SIG-M5 (cell line): ENCODE data around the gene SF3B6.
"Not testable (repeated sequence)": the region's sequence is repeated elsewhere in the genome, so short reads cannot be mapped to it uniquely, and the experiment has no call there.

Experiments used
- DNase-seq: peaks from one replicate; lab custom pipeline; 2025; lab: John Stamatoyannopoulos, UW

The SF3B6 gene

DNA sequence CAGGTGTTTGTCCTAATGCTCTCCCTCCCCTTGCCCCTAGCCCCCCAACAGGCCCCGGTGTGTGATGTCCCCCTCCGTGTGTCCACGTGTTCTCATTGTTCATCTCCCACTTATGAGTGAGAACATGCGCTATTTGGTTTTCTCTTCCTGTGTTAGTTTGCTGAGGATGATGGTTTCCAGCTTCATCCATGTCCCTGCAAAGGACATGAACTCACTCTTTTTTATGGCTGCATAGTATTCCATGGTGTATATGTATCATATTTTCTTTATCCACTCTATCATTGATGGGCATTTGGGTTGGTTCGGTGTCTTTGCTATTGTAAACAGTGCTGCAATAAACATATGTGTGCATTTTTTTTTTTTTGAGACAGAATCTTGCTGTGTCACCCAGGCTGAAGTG is 17.1 kb upstream of the SF3B6 start:
- not testable (repeated sequence) for DNase-seq

DNA sequence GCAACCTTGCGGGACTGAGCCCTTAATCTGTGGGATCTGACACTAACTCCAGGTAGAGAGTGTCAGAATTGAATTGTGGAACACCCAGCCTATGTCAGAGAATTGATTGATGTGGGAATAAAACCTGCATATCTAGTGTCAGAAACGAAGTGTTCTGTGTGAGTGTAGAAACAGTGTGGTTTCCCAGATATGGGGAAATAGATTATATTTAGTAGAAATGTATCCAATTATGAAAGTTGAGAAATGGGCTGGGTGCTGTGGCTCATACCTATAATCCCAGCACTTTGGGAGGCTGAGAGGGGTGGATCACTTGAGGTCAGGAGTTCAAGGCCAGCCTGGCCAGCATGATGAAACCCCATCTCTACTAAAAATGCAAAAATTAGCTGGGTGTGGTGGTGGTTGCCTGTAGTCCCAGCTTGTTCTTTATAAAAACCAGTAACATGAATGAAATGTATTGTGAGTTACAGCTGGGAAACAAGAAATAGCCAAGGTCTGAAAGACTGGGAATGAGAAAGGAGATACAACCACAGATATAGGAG is 12.8 kb upstream of the SF3B6 start:
- no peak for DNase-seq

DNA sequence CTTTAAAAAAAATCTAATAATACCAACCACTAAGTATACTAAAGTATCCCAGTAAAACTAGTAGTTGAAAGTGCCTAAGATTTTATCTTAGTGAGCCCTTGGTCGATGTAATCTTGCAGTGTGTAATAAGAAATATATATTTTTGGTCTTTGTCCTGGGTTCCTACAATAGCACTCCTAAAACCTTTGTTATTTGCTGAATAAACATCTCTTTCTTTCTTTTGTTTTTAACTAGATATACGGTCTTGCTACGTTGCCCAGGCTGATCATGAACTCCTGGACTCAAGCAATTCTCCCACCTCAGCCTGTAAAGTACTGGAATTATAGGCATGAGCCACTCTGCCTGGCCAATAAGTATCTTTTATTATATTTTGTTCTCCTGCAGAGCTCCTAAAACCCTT is 10.9 kb upstream of the SF3B6 start:
- no peak for DNase-seq

DNA sequence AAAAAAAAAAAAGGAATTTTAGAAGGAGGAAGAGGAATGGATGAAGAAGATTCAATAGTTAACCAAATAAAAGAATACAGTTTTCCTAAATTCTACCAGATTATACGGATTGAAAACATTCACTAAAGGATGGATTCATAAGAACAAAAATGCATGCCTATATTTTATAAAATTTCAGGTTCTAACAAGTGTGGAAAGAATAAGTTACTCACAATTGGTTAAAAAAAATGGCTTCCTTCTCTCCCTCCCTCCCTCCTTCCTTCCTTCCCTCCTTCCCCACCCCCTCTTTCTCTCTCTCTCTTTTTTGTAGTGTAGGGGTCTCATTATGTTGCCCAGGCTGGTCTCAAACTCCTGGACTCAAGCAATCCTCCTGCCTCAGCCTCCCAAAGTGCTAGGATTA is 10.1 kb upstream of the SF3B6 start:
- no peak for DNase-seq

DNA sequence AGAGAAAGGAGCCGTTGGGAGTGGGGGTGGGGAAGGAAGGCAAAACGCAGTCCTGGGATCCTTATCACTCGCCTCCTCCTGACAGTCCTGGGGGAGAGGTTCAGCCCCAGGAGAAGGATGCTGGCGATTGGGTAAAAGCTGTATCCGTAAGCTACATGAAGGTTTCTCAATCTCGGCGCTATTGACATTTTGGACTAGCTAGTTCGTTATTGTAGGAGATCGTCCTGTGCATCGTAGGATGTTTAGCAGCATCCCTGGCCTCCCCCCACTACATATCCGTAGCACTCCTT is 9.0 kb upstream of the SF3B6 start:
- DNase-seq: no peak

DNA sequence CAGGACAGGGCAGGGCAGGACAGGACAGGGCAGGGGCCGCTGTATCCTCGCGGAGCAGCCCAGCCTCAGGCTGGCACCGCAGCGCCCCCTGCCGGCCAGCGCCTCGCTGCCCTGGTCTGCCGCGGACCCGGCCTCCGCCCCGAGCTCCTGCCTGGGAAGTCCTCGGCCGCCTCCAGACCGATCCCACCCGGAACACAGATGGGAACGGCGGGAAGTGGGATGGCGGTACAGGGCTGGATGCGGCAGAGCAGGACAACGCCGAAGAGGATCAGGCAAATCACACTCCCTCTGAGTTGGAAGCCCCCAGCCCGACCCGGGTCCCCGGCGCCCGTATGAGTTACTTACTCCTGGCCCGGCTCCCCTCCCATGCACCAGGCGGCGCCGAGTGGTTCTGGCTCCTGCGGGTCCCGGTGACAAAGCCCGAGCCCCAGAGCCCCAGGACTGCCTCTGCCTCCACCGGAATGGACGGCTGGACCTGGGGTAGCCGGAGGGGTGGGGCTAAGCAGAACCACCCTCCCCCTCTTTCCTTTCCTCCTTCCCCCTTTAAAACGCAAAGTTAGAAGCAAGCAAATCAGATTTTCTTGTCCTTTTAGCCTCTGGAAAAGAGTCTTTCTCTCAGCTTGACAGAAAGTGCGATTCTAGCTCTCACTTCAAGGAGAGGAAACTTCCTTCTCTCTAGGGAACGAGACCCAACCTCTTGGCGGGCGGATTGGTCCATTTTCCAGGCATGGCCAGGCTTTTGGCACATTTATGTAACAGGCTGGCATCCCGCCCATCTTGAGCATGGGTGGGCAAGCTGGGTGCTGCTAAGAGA is 8.5 kb upstream of the SF3B6 start, which contains the start of gene TP53I3:
TP53I3 (minus strand) TSS at position 449 of the 814 bp plus-strand sequence. CDS start 508 bp downstream, outside the sequence.
- DNase-seq: no peak

DNA sequence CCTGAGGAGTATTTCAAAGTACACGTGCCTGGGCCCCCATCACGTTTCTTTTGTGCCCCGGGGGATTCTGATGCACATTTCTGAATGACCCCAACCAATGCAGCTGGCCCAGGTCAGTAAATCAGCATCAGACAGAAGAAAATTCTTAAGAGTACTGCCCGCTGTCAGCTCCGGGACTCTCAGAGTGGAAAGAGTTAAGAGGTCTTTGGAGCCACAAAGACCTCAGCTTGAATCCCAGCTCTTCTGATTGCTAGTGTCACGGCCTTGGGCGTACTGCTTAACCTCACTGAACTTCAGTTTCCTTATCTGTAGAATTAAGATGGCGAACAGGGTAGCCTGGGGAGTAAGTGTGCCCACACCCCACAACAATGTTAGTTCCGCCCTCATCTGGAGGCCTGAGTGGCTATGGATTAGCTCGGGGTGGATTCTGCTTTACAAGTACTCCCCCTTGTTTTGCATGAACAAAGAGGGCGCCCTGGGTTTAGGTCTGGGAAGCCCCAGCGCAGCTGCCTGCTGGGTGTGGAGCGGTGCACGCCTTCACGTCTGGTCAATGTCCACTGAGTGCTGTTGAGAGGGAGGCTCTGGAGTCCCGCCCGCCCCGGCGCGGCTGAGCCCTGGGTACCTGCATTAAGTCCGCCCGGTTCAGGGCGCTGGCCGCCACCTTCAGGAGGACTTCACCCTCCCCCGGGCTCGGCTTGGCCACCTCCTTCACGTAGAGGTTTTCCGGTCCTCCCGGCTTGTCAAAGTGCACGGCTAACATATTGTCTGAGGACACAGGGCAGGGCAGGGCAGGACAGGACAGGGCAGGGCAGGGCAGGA is 7.7 kb upstream of the SF3B6 start:
- no peak for DNase-seq

DNA sequence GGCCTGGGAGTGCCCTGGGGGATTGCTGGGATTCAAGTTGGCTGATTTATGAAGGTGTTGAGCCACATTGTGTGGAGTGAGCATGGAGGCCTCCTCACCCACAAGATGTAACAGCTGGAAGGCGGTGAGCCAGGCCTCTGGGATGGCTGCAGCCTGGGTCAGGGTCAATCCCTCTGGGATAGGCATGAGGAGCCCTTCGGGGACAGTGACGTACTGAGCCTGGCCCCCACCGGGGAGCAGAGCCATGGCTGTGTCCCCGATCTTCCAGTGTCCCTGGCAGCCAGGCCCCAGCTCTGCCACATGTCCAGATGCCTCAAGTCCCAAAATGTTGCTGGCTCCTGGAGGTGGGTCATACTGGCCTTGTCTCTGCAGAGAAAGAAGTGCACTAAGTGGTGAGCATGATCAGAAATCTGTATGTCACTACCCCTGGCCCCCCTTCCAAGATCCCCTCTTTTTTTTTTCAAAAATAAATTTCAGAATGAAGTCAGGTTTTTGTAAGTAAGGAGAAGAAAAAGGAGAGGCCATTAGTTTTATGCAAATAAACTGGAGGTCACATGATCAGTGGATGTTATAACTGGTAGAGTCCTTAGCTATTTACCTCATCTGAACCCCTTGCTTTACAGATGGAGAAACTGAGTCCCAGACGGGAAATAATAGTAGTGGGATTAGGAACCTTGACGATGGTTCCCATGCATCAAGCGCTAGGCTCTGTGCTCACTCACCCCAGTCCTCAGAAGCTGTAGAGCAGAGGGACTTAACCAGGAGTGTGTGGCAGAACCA is 6.9 kb upstream of the SF3B6 start:
- DNase-seq: no peak

DNA sequence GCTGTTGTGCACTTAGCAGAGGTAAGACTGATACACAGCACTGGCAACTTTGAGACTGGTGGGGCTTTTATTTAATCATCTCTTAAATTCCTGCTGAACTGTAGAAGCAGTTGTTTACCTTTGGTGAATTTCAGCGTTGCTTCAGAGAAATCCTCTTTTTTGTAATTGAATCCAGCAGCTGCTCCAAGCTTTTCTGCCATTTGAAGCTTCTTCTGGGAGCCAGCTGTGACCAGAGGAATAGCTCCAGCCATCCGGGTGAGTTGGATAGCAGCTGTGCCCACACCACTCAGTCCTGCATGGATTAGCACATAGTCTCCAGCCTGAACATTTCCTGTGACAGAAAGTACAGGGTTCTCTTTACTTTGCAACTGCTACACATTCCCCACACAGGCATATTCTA is 4.6 kb upstream of the SF3B6 start:
- DNase-seq: no peak

DNA sequence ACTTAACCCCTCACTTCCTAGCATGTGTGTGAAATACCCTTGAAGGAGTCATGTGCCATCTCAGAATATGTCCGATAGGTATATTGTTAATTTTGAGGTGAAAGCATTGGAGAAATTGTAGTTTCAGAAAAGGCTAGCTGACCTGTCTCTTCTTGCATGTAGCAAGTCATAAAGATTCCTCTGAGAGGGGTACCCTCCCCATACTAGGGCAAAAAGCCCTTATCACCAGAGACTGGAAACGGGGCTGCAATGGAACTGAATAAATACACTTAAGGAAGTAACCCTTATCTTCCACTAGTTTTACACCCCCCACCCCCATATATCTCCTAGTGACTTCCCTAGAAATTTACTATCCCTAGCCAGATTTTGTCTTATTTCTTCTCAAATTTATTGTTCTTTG is 1.8 kb upstream of the SF3B6 start:
- DNase-seq: no peak

DNA sequence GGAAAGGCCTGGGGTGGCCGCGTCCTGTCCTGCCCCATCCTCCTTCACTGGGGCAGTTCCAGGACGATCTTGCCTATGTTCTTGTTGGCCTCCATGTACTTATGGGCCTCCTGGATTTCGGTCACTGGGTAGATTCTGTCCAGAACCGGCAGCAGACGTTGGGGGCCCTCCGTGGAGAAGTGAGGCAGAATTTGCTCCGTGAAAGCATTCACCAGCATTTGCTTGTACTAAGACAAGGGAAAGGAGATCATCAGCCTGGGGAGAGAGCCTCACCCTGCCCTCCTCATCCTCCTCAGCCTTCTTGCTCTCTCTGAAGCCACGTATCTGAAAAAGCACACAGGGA is 1.4 kb upstream of the SF3B6 start:
- no peak for DNase-seq

DNA sequence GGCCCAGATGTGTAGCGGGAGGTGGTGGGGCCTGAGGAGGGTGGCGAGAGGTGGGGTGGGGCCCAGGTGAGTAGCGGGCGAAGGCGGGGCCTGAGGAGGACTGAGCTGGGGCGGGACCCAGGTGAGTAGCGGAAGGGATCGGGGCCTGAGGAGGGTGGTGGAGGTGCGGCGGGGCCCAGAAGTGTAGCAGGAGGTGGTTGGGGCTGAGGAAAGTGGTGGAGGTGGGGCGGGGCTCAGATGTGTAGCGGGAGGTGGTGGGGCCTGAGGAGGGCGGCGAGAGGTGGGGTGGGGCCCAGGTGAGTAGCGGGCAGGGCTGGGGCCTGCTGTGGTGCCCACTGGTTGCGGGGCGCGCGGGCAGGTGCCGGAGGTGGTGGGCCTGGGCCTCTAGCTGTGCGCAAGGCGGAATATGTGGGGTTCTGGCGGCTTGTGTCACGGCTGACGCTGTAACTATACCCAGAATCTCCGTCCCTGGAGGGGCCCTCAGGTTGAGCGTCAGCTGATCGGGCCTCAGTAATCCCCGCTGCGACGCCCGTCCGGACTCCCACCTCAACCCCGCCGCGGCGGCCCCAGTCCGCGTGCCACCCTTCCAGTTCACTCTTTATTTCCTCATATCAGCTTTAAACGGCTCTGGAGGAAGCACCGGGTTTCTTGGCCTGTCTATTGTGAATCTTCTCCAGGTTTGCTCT is 866 bp upstream of the SF3B6 start:
- no peak for DNase-seq

DNA sequence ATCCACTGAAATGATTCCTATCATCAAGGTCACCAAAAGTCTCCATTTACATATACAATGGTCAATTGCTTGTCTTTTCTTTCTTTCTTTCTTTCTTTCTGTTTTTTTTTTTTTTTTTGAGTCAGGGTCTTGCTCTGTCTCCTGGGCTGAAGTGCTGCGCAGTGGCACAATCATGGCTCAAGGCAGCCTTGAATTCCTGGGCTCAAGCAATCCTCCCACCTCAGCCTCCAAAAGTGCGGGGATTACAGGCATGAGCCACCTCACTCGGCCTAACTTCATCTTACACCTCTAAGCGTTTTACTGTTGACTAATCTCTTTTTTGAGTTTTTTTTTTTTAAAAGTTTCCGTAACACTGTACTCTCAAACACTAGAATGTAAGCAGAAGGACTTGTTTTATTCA is 867 bp downstream of the SF3B6 start:
- DNase-seq: no peak

DNA sequence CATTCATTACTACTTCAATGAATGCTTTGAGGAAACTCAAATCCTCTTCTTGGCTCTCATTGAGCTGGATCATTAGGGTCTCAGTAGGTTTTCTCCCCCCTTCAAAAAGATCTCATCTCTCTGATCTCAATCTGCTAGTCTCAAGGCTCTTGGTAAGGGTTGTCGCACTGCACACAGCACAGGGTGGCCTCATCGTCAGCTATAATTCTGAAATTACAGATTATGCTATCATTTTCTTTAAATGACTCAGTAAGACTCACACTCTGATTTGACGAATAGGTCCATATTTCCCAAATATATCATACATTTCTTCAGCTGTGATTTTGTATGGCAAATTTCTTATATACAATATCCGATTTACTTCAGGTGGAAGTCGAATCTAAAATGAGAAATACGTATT is 2.3 kb downstream of the SF3B6 start:
- no peak for DNase-seq

DNA sequence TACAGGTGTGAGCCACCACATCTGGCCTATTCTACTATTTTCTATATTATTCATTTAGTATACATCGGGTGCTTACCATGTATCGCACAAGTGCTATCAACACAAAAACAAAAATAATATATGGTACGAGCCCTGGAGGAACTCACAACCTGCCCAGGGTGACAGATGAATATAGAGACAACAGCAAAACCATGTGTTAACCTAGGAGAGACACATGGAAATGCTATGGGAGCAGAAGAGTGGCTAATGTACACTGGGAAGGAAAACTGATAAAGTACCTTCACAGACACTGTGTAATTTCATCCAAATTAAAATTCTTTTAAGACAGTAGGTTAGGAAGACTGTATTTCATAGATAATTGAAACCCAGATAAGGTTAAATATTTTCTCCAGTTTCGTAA is 3.9 kb downstream of the SF3B6 start:
- no peak for DNase-seq

DNA sequence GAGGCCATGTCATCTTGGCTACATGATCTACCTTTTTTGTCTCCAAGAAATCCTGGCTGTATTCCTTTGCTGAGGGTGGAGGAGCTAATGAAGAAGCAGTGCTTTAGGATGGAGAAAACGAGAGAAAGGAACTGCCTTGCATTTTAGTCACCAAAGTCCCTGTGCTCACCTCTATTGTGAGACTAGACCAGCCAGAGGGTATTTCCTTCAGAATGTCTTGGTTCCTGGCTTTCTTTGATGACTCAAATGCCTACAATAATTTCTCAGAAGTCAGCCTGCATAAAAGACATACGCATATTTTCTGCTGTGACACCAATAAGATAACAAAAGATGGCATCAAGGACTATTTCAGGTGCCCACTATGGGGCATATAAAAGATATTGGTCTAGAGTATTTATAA is 10.8 kb downstream of the SF3B6 start:
- no peak for DNase-seq

DNA sequence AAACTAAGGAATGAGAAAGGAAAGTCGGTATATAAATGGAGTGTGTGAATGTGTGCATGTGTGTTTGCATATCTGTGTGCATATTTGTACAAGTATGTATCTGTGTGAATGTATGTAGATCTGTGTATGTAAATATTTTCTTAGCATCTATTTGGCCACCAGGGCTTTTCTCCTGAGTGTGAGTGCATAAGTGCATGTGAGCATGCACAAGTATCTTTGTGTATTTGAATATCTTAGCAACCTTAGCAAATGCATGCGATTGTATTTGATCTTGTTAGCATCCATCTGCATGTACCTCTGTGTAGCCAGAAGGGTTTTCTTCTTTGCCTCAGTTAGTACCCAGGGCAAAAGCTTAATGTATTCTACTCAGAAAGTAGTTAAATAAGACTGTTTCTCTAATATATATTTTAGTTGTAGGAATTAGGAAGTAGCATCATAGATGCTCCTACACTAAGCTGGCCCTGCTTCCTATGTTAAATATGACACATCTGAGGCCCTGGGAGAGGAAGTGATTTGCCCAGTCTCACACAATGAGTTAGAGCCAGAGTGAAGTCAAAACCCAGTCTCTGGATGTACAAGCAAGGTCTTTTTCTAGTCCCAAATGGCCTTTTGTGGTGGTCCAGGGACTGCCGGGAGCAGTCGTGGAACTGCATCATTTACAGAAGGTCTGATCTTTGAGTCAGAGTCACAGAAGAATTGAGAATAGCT is 17.4 kb downstream of the SF3B6 start:
- DNase-seq: no peak

DNA sequence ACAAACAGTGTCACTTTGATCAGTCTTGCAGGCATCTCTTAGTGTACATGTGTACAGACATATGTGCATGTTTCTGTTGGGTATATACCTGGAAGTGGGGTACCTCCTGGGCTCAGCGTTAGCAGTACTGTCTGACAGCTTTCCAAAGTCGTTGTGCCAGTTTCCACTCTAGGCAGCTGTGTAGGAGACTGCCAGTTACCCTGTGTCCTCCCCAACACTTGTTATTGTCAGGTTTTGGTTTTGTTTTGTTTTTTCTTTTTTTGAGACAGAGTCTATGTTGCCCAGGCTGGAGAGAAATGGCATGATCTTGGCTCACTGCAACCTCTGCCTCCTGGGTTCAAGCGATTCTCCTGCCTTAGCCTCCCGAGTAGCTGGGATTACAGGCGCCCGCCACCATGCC is 20.4 kb downstream of the SF3B6 start:
- no peak for DNase-seq

DNA sequence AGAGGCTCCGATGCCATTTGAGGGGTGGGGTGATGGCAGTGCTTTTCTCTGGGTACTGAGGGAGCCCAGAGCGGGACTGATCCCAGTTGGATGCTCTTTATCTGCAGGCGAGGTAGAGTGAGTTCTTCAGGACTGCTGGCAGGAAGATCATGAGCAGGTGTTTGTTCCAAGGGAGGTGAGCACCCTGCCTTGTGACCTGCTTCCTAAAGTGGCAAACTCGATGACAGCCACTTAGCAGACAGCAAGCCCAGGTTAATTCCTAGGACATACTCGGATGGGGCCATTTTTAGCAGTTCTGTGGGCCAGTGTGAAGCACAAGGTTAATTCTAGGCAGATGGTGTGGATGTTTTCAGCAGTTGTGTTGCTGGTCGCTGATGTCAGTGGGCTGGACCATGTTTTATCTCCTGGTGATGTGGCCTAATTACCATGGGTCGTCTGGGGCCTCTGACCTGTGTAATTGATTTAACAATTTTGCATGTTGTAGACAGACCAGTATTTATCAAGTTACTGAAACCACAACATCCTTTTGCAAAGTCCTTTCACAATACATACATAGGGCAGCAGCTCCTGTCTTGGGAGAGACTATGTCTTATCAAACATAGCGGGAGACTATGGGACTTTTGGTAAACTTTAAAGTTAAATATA is 21.6 kb downstream of the SF3B6 start:
- DNase-seq: no peak

DNA sequence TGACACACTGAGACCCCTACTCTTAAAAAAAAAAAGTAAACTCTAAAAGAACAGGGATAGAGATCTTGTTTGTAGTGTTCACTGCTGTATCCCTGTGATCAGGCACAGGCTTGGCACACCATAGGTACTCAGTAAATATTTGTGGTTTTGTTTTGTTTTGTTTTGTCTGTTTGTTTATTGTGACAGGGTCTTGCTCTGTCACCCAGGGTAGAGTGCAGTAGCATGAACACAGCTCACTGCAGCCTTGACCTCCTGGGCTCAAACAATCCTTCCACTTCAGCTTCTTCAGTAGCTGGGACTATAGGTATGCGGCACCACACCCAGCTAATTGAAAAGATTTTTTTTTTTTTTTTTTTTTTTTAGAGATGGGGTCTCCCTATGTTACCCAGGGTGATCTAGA is 23.2 kb downstream of the SF3B6 start:
- no peak for DNase-seq

DNA sequence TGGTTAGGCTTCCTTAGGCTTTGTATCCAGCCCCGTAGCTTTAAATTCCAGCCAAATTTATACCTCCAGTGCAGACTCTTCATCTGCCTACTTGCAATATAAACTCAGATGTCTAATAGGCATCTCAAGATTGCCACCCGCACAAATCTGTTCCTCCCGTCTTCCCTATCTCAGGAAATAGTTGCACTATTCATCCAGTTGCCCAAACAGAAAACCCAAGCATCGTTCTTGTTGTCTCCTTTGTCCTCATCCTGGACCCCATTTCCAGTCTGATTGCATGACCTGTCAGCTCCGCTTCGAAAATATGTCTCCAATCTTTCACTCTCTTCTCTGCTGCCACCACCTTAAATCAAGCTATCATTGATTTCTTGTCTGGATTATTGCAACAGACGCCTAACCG is 24.3 kb downstream of the SF3B6 start:
- DNase-seq: no peak
